Progenitor cell of endocrine pancreas (in vitro differentiated cells): ENCODE data around the gene PPP2R2C. TPM values are rescaled to one million over a fixed set of nuclear protein-coding genes. Genes with fewer than 3 reads are reported as not detected.

Source experiments
- DNase-seq: peaks from one replicate; pipeline ENCODE4 v3.0.0; 2021; ENCODE audit warnings: low spot score; ENCODE audit not compliant: unreplicated experiment
- H3K27ac Mint-ChIP-seq: 2 replicates; pipeline ENCODE4 v1.8.0; 2021; ENCODE audit warnings: mild to moderate bottlenecking, moderate library complexity, mixed read lengths
- H3K27me3 Mint-ChIP-seq: 2 replicates; pipeline ENCODE4 v1.8.0; 2021; ENCODE audit warnings: mixed read lengths
- H3K36me3 Mint-ChIP-seq: 2 replicates; pipeline ENCODE4 v1.8.0; 2022; ENCODE audit warnings: mixed read lengths; ENCODE audit not compliant: insufficient read depth
- H3K4me1 Mint-ChIP-seq: 2 replicates; pipeline ENCODE4 v1.8.0; 2021; ENCODE audit warnings: low read depth, mixed read lengths
- H3K4me3 Mint-ChIP-seq: 2 replicates; pipeline ENCODE4 v1.8.0; 2021; ENCODE audit warnings: low read depth, mild to moderate bottlenecking, moderate library complexity, mixed read lengths
- H3K9me3 Mint-ChIP-seq: 2 replicates; pipeline ENCODE4 v1.8.0; 2021; ENCODE audit warnings: low read depth, mixed read lengths
- CTCF ChIP-seq: fragments of 200-600 bp; sonication (generic); IDR thresholded peaks from one replicate; pipeline ENCODE4 v1.5.0; 2021; ENCODE audit warnings: antibody characterized with exemption, mild to moderate bottlenecking; ENCODE audit not compliant: unreplicated experiment
- total RNA-seq: library from RNA; stranded (reverse); gene quantifications from 2 replicates; pipeline ENCODE4 v1.2.1, GENCODE V29; 2021

Gene PPP2R2C
- total RNA-seq, 1 donor from 2014 or later, result 0.19 TPM

DNA sequence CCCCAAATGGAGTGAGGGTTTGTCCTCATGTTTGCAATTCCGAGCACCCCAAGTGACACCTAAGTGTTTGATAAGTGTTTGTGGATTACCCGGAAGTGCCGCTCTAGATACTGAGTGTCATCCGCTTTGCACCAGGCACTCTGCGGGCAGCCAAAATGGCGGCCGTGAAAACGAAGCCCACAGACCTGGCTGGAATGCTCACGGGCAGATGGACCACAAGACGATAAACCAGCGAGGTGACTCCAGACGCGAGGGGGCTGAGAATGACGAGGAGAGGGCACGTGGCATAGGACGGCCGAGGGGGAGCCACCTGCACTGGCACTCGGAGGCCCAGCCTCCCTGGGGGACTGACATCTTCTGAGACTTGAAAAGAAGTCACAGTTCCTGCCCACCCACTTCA is 51.0 kb downstream of the PPP2R2C start:
- no peak for TF ChIP-seq CTCF
- Mint-ChIP-seq H3K27me3 (peaks cover 10% of the 10 kb centered on the region), H3K9me3 (no peaks in the 10 kb centered on the region), H3K36me3 (no peaks in the 10 kb centered on the region), H3K4me3 (no peak overlapping the region), H3K4me1 (no peaks in the 10 kb centered on the region), H3K27ac (no peak overlapping the region)
- DNase-seq, result no peak

DNA sequence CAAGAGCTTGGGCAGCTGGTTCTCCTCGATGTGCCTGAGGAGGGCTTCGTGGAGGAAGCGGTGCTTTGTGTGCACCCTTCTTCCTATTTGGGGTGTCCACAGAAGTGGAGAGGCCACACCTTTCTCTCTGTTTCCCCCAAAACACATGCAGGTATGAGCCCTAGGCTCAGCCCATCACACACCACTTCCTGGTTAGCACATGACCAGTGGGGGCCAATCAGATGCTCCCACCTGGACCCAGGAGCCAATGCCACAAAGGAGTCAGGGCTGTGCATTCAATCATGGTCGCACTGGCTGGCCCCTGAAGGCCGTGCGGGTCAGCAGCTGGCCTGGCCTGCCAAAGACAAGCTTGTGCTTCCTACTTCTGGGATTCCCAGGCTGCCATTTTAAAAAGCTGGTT is 51.4 kb downstream of the PPP2R2C start:
- H3K36me3 Mint-ChIP-seq, result no peaks in the 10 kb centered on the region
- no peak for TF ChIP-seq CTCF
- no peak for DNase-seq
- H3K27me3 Mint-ChIP-seq, result peaks cover 10% of the 10 kb centered on the region
- H3K9me3 Mint-ChIP-seq, result no peaks in the 10 kb centered on the region
- H3K4me1 Mint-ChIP-seq, result no peaks in the 10 kb centered on the region
- no peak overlapping the region for H3K4me3 Mint-ChIP-seq
- H3K27ac Mint-ChIP-seq, result no peak overlapping the region

GRCh38 chr4:6420036-6420435 is 52.4 kb downstream of the PPP2R2C start:
- H3K9me3 Mint-ChIP-seq, result no peaks in the 10 kb centered on the region
- no peaks in the 10 kb centered on the region for H3K4me1 Mint-ChIP-seq
- no peak for TF ChIP-seq CTCF

DNA sequence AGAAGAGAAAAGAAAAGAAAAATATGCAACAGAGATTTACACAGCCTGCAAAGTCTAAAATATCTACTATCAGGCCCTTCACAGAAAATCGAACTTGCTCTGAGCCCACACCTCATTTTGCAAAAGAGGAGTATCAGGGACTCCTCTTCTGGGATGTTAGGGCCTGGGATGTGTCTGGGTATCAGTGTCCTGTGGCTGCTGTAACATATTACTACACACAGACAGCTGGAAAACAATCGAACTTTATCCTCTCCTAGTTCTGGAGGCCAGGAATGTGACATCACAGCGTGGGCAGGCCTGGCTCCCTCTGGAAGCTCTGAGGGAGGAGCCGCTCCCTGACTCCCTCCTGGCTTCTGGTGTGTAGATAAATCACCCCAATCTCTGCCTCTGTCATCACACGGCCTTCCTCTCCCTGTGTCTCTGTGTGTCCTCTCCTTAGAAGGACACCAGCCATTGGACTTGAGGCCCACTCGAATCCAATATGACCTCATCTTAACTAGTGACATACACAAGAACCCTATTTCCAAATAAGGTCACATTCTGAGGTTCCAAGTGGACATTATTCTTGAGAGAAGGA is 52.9 kb downstream of the PPP2R2C start:
- no peak overlapping the region for H3K27ac Mint-ChIP-seq
- no peaks in the 10 kb centered on the region for H3K9me3 Mint-ChIP-seq
- no peak overlapping the region for H3K4me3 Mint-ChIP-seq
- DNase-seq, result no peak
- no peak for TF ChIP-seq CTCF
- no peaks in the 10 kb centered on the region for H3K4me1 Mint-ChIP-seq
- H3K36me3 Mint-ChIP-seq, result no peaks in the 10 kb centered on the region
- H3K27me3 Mint-ChIP-seq, result peaks cover 10% of the 10 kb centered on the region

More at GRCh38 chr4:6420036-6420435, 52.4 kb downstream of the PPP2R2C start:
- Mint-ChIP-seq H3K4me3 (no peak overlapping the region), H3K27ac (no peak overlapping the region), H3K27me3 (peaks cover 10% of the 10 kb centered on the region), H3K36me3 (no peaks in the 10 kb centered on the region)
- no peak for DNase-seq

GRCh38 chr4:6418193-6418755 is 54.1 kb downstream of the PPP2R2C start:
- no peaks in the 10 kb centered on the region for H3K36me3 Mint-ChIP-seq
- H3K27me3 Mint-ChIP-seq, result peaks cover 6% of the 10 kb centered on the region
- no peak for DNase-seq
- H3K4me3 Mint-ChIP-seq, result no peak overlapping the region
- H3K4me1 Mint-ChIP-seq, result no peaks in the 10 kb centered on the region
- no peaks in the 10 kb centered on the region for H3K9me3 Mint-ChIP-seq
- TF ChIP-seq CTCF, result no peak
- H3K27ac Mint-ChIP-seq, result no peak overlapping the region
